A673 (cell line): ENCODE results near the gene SERPINB7. TPM values are rescaled to one million over a fixed set of nuclear protein-coding genes. Genes with fewer than 3 reads are reported as not detected.

Experiments used
- BruUV-seq: library from RNA; stranded (reverse); fragments of 400-500 nt; replicated peaks from 2 replicates; lab custom pipeline; 2021; lab: Mats Ljungman, UMichigan
- CTCF ChIA-PET: fragments of 300-600 bp; sonication (Branson Sonifier 250); formaldehyde crosslinking; loops from one replicate; lab custom pipeline; 2022; ENCODE audit warnings: antibody characterized with exemption; lab: Charles Lee
- POLR2A ChIA-PET: fragments of 300-600 bp; sonication (Branson Sonifier 250); formaldehyde crosslinking; loops from one replicate; lab custom pipeline; 2022; ENCODE audit warnings: antibody characterized with exemption; ENCODE audit not compliant: low non-redundant PET; lab: Charles Lee
- DNase-seq: peaks from one replicate; pipeline ENCODE4 v3.0.0-alpha.2; 2015; ENCODE audit warnings: low spot score
- H3K27ac ChIP-seq: fragments of 200-600 bp; sonication (generic); 2 replicates; pipeline ENCODE4 v1.5.1; 2016; ENCODE audit warnings: mixed run types, low read depth, mild to moderate bottlenecking, mixed read lengths, antibody characterized with exemption, low read length; ENCODE audit not compliant: poor library complexity, severe bottlenecking
- H3K27me3 ChIP-seq: fragments of 200-600 bp; sonication (generic); replicated peaks from 2 replicates; pipeline ENCODE4 v1.6.1; 2017; ENCODE audit warnings: mixed run types, low read depth, mild to moderate bottlenecking, mixed read lengths, antibody characterized with exemption, low read length; ENCODE audit not compliant: insufficient read depth, poor library complexity
- H3K36me3 ChIP-seq: fragments of 200-600 bp; sonication (generic); 2 replicates; pipeline ENCODE4 v1.6.1; 2016; ENCODE audit warnings: mixed run types, mild to moderate bottlenecking, mixed read lengths, antibody characterized with exemption, low read length; ENCODE audit not compliant: insufficient read depth, poor library complexity, severe bottlenecking
- H3K4me1 ChIP-seq: fragments of 200-600 bp; sonication (generic); 2 replicates; pipeline ENCODE4 v1.6.1; 2017; ENCODE audit warnings: mixed run types, mild to moderate bottlenecking, mixed read lengths, antibody characterized with exemption, low read length; ENCODE audit not compliant: insufficient read depth, poor library complexity, severe bottlenecking
- H3K4me3 ChIP-seq: fragments of 200-600 bp; sonication (generic); 2 replicates; pipeline ENCODE4 v1.5.1; 2016; ENCODE audit warnings: low read depth, mixed run types, mild to moderate bottlenecking, mixed read lengths, low read length; ENCODE audit not compliant: poor library complexity, severe bottlenecking
- H3K9me3 ChIP-seq: fragments of 200-600 bp; sonication (generic); 2 replicates; pipeline ENCODE4 v1.6.1; 2016; ENCODE audit warnings: mixed run types, low read depth, mild to moderate bottlenecking, mixed read lengths, antibody characterized with exemption, low read length; ENCODE audit not compliant: poor library complexity, severe bottlenecking
- CTCF ChIP-seq: fragments of 300-800, 200-600 bp; sonication (generic); conservative IDR thresholded peaks from 2 replicates; pipeline ENCODE4 v1.5.1; 2017; ENCODE audit warnings: low read depth, mild to moderate bottlenecking, antibody characterized with exemption, low read length, moderate library complexity, mixed read lengths
- EZH2 ChIP-seq: fragments of 200-600 bp; sonication (generic); IDR thresholded peaks from 2 replicates; pipeline ENCODE4 v1.6.1; 2017; ENCODE audit warnings: borderline replicate concordance, low read depth, mild to moderate bottlenecking, mixed read lengths, antibody characterized with exemption, low read length; ENCODE audit not compliant: poor library complexity, severe bottlenecking
- intact Hi-C: fragments of 100-400 bp; cut with micrococcal nuclease; formaldehyde crosslinking; loops from one replicate; pipeline ENCODE4 v1.10.0; 2022; ENCODE audit not compliant: unreplicated experiment
- total RNA-seq: library from RNA; stranded (reverse); gene quantifications from 2 replicates; pipeline ENCODE4 v1.2.3, GENCODE V29; 2021

SERPINB7 gene
- total RNA-seq, 1 experiment from 2014 or later, result 12.8 TPM

GRCh38 chr18:63747006-63747405, 28.2 kb upstream of the SERPINB7 start:
- no peak for DNase-seq
- BruUV-seq, result no TSS peak
- Histone ChIP-seq H3K36me3 (no peaks in the 10 kb centered on the region), H3K9me3 (no peaks in the 10 kb centered on the region), H3K27ac (no peak overlapping the region), H3K4me3 (no peak overlapping the region), H3K27me3 (no peaks in the 10 kb centered on the region), H3K4me1 (no peaks in the 10 kb centered on the region)
- TF ChIP-seq CTCF (no peak), EZH2 (no peak)
- intact Hi-C loops, result no loop called here
- ChIA-PET CTCF (no interaction called here), POLR2A (no interaction called here)

GRCh38 chr18:63749489-63749888, 25.7 kb upstream of the SERPINB7 start:
- TF ChIP-seq CTCF (no peak), EZH2 (no peak)
- POLR2A ChIA-PET, result no interaction called here
- DNase-seq, result no peak
- no peaks in the 10 kb centered on the region for H3K36me3 ChIP-seq
- no peak overlapping the region for H3K4me3 ChIP-seq
- CTCF ChIA-PET, result no interaction called here
- no TSS peak for BruUV-seq
- H3K27me3 ChIP-seq, result no peaks in the 10 kb centered on the region
- H3K4me1 ChIP-seq, result peaks cover 6% of the 10 kb centered on the region
- intact Hi-C loops, result no loop called here
- no peaks in the 10 kb centered on the region for H3K9me3 ChIP-seq
- H3K27ac ChIP-seq, result no peak overlapping the region

GRCh38 chr18:63752636-63753035, 22.6 kb upstream of the SERPINB7 start:
- peaks cover 6% of the 10 kb centered on the region for H3K4me1 ChIP-seq
- POLR2A ChIA-PET, result no interaction called here
- BruUV-seq, result no TSS peak
- H3K36me3 ChIP-seq, result no peaks in the 10 kb centered on the region
- intact Hi-C loops, result loop anchor here (5.0 kb wide), 1 partner anchor 375 kb away; no protein-coding TSS in a partner anchor
- no peak overlapping the region for H3K4me3 ChIP-seq
- TF ChIP-seq EZH2 (no peak), CTCF (no peak)
- no peaks in the 10 kb centered on the region for H3K27me3 ChIP-seq
- DNase-seq, result peak; percentile 93
- CTCF ChIA-PET, result no interaction called here
- H3K27ac ChIP-seq, result no peak overlapping the region
- no peaks in the 10 kb centered on the region for H3K9me3 ChIP-seq
